GM19463 (cell line): ENCODE data around the gene COL28A1.
A peak's percentile ranks its signal among the peaks of the same experiment; 100 is the strongest.
"Not testable (repeated sequence)": the region's sequence is repeated elsewhere in the genome, so short reads cannot be mapped to it uniquely, and the experiment has no call there.

ENCODE experiments used
- ATAC-seq: cut with Tn5 transposase; IDR thresholded peaks from one replicate; pipeline ENCODE4 v1.9.1; 2021; ENCODE audit warnings: mild to moderate bottlenecking, moderate library complexity; ENCODE audit not compliant: unreplicated experiment

Gene COL28A1

GRCh38 chr7:7476381-7476780 is 59.3 kb downstream of the COL28A1 start:
- ATAC-seq = no peak

GRCh38 chr7:7475601-7476000 is 60.1 kb downstream of the COL28A1 start:
- ATAC-seq = no peak

- ATAC-seq = no peak
These were observed 61.2 kb downstream of the COL28A1 start for GRCh38 chr7:7474436-7474835.

DNA sequence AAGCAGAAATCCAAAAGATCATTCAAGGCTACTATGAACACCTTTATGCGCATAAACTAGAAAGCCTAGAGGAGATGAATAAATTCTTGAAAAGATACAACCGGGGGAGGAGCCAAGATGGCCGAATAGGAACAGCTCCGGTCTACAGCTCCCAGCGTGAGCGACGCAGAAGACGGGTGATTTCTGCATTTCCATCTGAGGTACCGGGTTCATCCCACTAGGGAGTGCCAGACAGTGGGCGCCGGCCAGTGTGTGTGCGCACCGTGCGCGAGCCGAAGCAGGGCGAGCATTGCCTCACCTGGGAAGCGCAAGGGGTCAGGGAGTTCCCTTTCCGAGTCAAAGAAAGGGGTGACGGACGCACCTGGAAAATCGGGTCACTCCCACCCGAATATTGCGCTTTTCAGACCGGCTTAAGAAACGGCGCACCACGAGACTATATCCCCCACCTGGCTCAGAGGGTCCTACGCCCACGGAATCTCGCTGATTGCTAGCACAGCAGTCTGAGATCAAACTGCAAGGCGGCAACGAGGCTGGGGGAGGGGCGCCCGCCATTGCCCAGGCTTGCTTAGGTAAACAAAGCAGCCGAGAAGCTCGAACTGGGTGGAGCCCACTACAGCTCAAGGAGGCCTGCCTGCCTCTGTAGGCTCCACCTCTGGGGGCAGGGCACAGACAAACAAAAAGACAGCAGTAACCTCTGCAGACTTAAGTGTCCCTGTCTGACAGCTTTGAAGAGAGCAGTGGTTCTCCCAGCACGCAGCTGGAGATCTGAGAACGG is 70.5 kb downstream of the COL28A1 start:
- not testable (repeated sequence) for ATAC-seq

GRCh38 chr7:7454000-7454399 is 81.7 kb downstream of the COL28A1 start:
- ATAC-seq = no peak

DNA sequence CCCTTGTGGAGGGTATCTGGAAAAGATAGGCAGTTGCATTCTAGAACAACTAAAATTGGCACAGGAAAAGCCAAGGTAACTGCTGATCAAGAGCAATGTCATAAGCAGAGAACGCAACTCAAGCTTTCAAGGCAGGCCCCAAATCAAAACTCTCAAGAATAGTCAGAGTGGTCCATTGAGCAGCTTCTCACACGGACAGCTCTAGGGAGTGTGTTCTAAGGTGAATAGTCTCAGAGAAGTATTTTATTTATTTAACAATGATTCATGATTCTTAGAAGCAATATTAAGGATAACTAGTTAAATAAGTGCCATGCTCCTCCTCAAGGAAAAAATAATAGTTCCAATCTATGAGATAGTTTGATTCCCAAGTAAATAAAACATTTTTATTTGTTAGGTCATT is 83.0 kb downstream of the COL28A1 start:
- no peak for ATAC-seq

DNA sequence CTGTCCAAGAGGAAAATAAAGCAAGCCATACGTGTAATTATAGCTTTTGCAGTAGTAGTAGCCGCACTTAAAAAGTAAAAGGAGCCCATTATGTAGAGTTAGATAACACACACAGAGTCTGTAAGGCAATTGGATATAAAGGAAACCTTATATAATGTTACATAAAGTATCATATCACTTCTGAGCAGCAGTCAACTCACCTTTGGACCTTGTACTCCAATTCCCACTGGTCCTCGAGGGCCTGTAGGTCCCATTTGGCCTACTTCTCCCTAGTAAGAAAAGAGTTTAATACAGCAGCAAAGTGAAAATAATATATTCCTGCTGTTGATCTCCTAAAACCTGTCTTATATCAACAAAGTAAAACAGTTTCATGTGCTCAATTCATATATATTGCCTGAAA is 83.6 kb downstream of the COL28A1 start:
- ATAC-seq = no peak

DNA sequence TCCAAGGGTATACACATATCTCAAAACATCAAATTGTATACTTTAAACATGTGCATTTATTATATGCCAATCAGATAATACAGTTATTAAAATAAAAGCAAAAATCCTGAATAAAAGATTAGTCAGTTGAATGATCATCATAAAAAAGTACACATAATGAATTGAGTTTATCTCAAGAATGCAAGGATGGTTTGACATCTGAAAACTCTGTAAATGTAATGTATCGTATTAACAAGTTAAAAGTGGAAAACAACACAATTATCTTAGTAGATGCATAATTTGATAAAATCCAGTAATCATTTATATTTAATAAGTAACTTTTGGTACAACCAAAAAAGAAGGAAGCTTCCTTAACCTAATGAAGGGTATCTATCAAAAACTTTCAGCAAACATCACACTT is 86.6 kb downstream of the COL28A1 start:
- no peak for ATAC-seq

GRCh38 chr7:7446616-7447015 is 89.1 kb downstream of the COL28A1 start:
- ATAC-seq = no peak

GRCh38 chr7:7443806-7444350 is 91.8 kb downstream of the COL28A1 start:
- ATAC-seq = no peak

- ATAC-seq = no peak
These were observed 96.1 kb downstream of the COL28A1 start for GRCh38 chr7:7439564-7439963.

DNA sequence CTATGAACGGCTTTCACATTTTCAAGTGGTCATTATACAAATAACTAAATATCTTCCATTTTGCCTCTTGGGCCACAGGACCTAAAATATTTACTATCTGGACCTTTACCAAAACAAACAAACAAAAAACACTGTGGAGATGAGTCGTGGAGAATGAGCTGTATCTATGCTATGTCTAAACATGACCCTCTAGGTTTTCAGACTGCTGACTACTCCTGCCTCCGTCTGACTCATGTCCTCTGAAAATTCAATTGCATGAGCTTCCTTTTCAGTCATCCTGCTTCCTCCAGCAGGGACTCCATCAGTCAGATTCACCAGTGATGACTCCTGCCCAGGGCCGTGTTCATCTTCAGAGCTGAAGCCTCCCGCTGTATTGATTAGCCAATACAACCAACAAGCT is 96.8 kb downstream of the COL28A1 start:
- ATAC-seq = no peak

DNA sequence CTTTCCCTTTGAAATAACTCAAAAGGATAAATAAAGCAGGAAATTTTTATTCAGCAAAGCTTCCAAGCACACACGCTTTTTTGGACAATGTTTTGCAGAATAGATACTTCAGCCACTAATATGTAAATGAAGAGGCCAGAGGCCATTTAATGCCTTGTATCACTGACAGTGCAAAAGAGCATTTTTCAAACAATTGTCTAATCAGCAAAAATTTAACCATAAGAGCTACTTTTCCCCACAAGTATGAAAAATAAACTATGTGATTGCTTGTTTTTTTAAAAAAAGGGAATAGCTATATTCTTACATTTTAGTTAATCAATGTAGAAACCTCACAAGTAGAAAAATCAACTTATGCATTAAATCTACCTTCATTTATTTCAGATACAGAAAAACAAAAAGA is 99.7 kb downstream of the COL28A1 start:
- no peak for ATAC-seq

GRCh38 chr7:7434329-7434728 is 101.3 kb downstream of the COL28A1 start:
- no peak for ATAC-seq

- ATAC-seq = no peak
These were observed 101.9 kb downstream of the COL28A1 start for GRCh38 chr7:7433811-7434210.

GRCh38 chr7:7432979-7433378 is 102.7 kb downstream of the COL28A1 start:
- ATAC-seq = no peak

DNA sequence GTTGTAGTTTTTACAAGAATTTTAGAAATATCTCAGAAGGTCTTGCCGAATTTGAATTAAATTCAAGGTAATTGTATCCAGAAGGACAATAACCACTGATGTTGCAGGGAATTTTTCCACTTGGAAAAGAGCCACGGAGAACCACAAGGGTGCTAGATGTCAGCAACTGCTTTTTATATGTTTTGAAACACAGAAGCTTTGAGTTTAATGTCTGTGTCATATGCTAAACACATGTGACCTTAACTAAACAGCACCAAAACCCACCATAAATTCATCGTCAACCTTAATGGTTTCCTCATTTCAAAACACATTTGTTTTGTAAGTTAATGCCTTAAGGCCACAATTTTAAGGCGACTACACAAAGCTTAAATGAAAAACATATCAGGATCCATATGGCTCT is 106.9 kb downstream of the COL28A1 start:
- ATAC-seq = no peak

GRCh38 chr7:7427363-7427762 is 108.3 kb downstream of the COL28A1 start:
- ATAC-seq = no peak

DNA sequence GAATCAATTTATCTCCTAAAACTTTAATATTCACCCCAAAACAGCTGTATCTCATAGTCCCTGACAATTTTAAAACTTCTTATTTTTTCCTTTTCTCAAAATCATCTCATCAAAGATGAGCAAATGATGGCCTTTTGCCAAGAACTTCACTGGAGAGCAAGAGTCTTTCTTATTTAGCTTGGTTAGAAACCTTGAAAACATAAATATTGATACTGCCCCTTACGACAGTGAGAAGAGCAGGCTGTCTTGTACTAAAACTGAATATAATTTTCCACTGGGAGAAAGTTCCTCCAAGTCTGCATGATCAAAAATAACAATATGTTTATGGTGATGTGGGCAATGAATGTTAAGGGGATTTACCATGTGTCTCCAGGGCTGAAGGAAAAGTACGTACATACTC is 109.0 kb downstream of the COL28A1 start:
- ATAC-seq = no peak

- ATAC-seq = no peak
These were observed 110.4 kb downstream of the COL28A1 start for GRCh38 chr7:7425321-7425720.

DNA sequence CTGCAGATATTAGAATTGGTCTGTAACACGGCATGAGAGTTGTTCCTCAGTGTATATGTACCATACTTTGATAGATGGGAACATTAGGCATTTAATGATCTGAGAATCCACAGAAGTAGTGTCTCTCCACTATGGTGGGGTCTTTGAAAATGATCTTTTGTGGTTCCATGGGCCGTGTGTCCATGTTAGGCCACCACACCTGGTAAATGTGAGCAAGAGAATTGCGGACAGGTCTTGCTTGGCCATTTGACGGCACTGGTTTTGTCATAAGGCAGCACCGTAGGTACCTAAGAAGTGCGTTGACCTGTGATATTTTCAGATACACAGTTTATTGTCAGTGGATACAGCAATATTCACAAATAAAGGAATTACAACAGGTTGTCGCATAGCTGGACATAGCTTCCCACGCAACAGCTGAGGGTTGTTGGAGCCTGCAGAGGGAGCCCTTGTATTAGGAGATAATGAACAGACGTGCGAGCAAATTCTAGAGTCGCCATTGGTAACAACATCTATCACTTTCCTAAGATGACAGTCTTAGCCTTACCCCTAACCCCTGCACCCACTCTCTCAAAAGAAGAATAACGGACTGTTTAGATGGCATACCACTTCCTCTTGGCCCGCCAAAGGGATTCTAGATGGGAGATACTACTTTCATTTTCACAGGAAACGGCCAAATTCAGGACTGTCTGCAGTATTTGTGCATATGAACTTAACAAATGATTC is 111.4 kb downstream of the COL28A1 start:
- ATAC-seq = peak; percentile 82

DNA sequence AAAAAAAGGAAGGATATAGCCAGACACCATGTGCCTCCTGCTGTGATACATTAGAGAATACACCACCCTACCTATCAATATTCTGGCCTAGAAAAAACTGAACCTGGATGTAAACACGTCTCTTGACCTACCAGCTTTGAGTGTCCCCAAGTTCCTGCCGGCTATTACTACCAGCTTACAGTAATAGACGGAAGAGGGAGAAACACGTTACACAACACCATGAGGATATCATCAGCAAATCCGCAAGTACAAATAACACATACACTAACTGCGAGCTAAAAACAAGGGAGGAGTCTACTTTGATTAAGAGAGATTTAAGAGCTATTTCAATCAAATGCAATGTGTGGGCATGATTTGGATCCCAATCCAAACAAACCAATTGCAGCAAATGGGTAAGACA is 113.0 kb downstream of the COL28A1 start:
- ATAC-seq = no peak
